ENCODE results near the gene LDLRAD3.

Gene LDLRAD3

DNA sequence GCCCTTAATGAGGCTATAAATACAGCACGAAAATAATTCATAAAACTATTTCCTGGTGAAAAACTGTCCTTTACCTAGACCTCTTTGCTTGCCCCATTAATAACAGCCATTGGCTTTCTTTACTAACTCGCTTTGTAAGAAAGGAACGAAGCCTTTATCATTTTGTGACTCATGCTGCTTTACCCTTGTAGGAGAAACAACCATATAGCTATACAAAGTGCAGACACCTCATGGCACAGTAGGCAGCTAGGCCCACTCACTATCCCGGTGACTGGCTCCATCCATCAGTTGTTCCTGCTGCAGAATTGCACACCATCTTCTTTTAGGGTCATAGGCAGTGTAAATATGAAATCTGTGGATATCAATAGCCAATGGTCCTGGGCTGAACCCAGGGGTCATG, 85.8 kb downstream of the LDLRAD3 start:
- DNase-seq (ENCODE audit: low spot score) = no peak
- TF ChIP-seq, protein P1, sequence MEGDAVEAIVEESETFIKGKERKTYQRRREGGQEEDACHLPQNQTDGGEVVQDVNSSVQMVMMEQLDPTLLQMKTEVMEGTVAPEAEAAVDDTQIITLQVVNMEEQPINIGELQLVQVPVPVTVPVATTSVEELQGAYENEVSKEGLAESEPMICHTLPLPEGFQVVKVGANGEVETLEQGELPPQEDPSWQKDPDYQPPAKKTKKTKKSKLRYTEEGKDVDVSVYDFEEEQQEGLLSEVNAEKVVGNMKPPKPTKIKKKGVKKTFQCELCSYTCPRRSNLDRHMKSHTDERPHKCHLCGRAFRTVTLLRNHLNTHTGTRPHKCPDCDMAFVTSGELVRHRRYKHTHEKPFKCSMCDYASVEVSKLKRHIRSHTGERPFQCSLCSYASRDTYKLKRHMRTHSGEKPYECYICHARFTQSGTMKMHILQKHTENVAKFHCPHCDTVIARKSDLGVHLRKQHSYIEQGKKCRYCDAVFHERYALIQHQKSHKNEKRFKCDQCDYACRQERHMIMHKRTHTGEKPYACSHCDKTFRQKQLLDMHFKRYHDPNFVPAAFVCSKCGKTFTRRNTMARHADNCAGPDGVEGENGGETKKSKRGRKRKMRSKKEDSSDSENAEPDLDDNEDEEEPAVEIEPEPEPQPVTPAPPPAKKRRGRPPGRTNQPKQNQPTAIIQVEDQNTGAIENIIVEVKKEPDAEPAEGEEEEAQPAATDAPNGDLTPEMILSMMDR (conservative IDR thresholded peaks at IDR 0.05; ENCODE audit: low read depth) = no peak
- CTCF ChIA-PET = interaction anchor here (0.5 kb wide), 1 partner anchor 208 kb away, joined by 3 read pairs; no protein-coding TSS in a partner anchor
- H3K27ac ChIP-seq = no peak overlapping the region
- POLR2A ChIA-PET (ENCODE audit: low non-redundant PET) = no interaction called here

DNA sequence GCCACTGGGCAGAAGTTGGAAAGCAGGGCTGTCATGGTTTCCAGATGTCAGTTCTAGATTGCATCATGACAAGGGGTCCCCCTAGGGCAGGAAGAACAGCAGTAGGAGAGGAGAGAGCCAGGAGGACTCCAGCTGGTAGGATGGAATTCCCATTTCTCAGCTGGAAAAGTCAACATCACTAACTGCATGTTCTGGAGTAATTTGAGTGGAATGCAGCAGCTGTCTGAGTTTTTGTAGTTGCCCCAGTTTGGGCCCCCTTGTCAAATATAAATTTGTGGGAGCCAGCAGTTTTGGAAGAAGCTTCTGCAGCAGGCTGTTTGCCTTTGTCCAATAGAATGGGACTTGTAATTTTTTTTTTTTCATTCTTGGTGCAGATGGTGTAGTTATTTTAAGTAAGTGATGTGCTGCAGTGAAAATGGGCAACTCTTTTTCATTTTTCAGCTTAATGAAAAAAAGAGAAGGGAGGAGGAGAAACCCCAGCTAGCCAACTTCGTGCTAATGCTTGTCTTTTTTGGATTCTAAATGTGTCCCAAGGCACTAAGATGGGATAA, 86.9 kb downstream of the LDLRAD3 start:
- TF ChIP-seq, protein P1 (conservative IDR thresholded peaks at IDR 0.05; ENCODE audit: low read depth) = no peak
- ChIA-PET POLR2A (ENCODE audit: low non-redundant PET) (no interaction called here), CTCF (no interaction called here)
- H3K27ac ChIP-seq = peak overlapping the region; percentile 22; the same call in 1 of the 2 replicates
- no peak for DNase-seq (ENCODE audit: low spot score)

DNA sequence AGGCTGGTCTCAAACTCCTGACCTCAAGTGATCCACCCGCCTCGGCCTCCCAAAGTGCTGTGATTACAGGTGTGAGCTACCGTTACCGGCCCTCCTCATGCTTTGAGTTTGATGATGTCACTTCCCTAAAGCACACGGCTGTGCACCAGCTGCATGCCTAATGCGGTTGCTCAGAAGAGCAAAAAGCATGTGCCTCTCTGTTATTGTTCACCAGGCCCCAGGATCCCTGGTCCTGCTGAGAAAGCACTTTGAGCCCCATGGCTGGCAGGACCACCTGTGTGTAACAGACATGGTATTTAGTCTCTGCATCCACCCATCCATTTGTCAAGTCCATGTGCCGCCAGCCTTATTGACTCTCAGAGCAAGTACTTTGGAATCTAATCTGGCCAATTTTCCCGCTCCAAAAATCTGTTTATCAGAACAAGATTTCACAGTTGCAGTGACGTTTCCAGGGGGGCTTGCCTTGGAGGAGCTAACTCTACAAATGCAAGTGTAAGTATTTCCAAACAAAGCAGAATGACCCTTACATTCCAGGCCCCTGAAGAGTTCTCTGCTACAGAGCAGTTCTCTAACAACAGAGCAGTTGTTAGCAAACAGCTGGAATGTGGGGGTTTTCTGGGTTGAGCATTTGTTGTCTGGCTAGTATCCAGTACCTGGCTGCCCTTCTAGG, 89.4 kb downstream of the LDLRAD3 start:
- POLR2A ChIA-PET (ENCODE audit: low non-redundant PET) = no interaction called here
- CTCF ChIA-PET = interaction anchor here (0.6 to 0.7 kb wide), 2 partner anchors 68 to 215 kb away, joined by 3 to 7 read pairs; no protein-coding TSS in a partner anchor
- H3K27ac ChIP-seq = no peak overlapping the region
- DNase-seq (ENCODE audit: low spot score) = no peak
- TF ChIP-seq, protein P1 (conservative IDR thresholded peaks at IDR 0.05; ENCODE audit: low read depth) = no peak

DNA sequence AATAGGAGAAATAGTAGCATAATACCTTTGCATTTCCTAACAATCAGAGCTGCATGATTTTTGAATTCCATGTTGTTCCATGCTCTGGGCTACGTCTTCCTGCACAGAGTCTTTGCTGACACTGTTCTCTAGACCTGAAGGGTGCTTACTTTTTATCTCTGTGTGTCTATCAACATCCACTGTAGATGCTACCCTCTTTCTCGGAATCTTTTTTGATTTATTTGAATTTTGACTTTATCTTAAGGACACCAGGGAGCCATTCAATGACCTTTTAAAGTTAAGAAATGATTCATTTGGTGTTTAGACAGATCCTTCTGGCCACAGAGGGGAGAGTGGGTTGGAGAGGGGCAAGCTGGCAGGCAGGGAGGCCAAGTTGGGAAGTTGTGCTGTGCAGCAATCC, 90.1 kb downstream of the LDLRAD3 start:
- ChIA-PET POLR2A (ENCODE audit: low non-redundant PET) (no interaction called here), CTCF (interaction anchor here (0.7 kb wide), 1 partner anchor 215 kb away, joined by 3 read pairs; no protein-coding TSS in a partner anchor)
- H3K27ac ChIP-seq = no peak overlapping the region
- no peak for DNase-seq (ENCODE audit: low spot score)
- TF ChIP-seq, protein P1 (conservative IDR thresholded peaks at IDR 0.05; ENCODE audit: low read depth) = no peak

DNA sequence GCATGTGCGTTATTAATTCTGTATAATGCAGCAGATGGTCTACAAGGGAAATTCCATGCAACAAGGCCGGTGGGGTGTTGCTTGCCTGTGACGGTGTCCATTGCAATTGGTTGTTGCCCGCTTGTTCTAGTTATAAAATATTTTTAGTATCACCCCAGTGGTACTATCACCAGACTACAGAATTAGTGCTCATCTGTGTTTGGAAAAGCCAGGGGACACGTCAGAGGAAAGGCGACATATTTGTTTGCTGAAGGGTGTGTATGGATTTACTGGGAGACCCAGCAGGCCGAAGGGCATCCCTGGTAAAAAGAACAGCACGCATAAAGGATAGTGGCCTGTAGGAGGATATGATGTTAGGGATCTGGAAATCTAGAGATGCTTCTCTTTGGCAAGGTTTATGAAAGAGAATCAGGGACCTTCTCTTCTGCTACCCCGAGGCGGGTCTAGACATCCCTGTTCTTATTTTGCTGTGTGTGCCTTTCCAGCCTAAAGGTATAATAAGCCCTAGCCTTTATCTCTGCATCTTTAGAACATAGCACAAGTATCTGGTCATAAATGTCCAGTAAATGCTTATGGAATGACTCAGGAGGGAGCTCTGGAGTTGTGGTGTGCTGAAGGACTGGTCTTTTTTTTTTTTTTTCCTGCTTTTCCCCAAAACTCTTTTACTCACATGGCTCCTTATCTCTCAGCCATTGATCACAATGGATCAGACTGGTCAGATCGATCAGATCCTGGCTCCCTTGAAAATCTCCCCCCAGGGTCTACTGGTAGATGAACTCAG, 90.9 kb downstream of the LDLRAD3 start:
- ChIA-PET POLR2A (ENCODE audit: low non-redundant PET) (no interaction called here), CTCF (no interaction called here)
- peak overlapping the region; percentile 45; the same call in 1 of the 2 replicates for H3K27ac ChIP-seq
- TF ChIP-seq, protein P1 (conservative IDR thresholded peaks at IDR 0.05; ENCODE audit: low read depth) = no peak
- peak; percentile 83 for DNase-seq (ENCODE audit: low spot score)

DNA sequence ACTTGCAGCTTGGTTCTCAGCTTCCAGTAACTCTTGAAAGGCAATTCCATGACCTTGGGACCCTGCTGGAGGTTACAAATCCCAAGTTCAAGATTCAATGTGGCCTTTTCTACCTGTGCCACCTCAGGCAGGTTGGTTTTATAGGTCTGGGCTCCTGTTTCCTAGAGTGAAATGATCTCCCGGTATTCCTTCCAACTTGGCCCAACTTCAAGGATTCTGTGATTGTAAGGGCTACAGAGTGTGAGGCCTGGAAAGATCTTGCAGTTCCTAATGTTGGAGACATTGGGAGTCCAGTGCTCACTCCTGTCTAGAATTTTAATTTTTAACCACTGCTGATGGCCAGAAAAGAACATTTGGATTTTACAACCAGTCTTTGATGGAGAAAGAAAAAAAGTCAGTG, 91.6 kb downstream of the LDLRAD3 start:
- H3K27ac ChIP-seq = peak overlapping the region; percentile 45; the same call in 1 of the 2 replicates
- no peak for DNase-seq (ENCODE audit: low spot score)
- CTCF ChIA-PET = no interaction called here
- TF ChIP-seq, protein P1 (conservative IDR thresholded peaks at IDR 0.05; ENCODE audit: low read depth) = no peak
- POLR2A ChIA-PET (ENCODE audit: low non-redundant PET) = no interaction called here
